ENCODE data around the gene HLF.
A peak's percentile ranks its signal among the peaks of the same experiment; 100 is the strongest.

The HLF gene

GRCh38 chr17:55238931-55239297 is 25.8 kb upstream of the HLF start:
- Histone ChIP-seq H2AK5ac (ENCODE audit: low read length, severe bottlenecking) (no peak overlapping the region), H3K27ac (ENCODE audit: low read length, poor library complexity, severe bottlenecking) (no peak overlapping the region), H2AFZ (ENCODE audit: low read depth, low read length) (peak overlapping the region; percentile 90), H3K27me3 (ENCODE audit: control insufficient read depth in 1 of 2, insufficient read depth in 1 of 2, low read length in 2 of 2) (peaks cover 13 to 14% of the 10 kb centered on the region in 2 experiments), H3K14ac (ENCODE audit: low read length in 2 of 2) (no peak overlapping the region), H4K91ac (ENCODE audit: low read length) (no peak overlapping the region), H3K4me1 (ENCODE audit: control insufficient read depth, insufficient read depth, low read depth, low read length) (peaks cover 6% of the 10 kb centered on the region), H3K4me3 (ENCODE audit: insufficient read depth in 1 of 2, low read depth in 1 of 2, low read length in 2 of 2) (peak overlapping the region in 1 of 2 experiments; percentile 88), H2BK12ac (ENCODE audit: low read length in 2 of 2) (no peak overlapping the region), H3K4me2 (ENCODE audit: low read length, poor library complexity, severe bottlenecking) (peak overlapping the region; percentile 98), H2BK120ac (ENCODE audit: low read depth, low read length) (no peak overlapping the region), H3K4ac (ENCODE audit: low read depth in 1 of 2, low read length in 2 of 2) (no peak overlapping the region), H2BK15ac (ENCODE audit: low read depth, poor library complexity, severe bottlenecking) (no peak overlapping the region), H3K23ac (ENCODE audit: low read length in 2 of 2) (no peak overlapping the region), H3K18ac (ENCODE audit: low read depth in 1 of 2, low read length in 2 of 2) (no peak overlapping the region), H3K9me3 (ENCODE audit: control insufficient read depth, low read length) (no peaks in the 10 kb centered on the region), H2BK5ac (ENCODE audit: low read depth, low read length, poor library complexity, severe bottlenecking) (no peak overlapping the region), H3K79me1 (replicated peaks; ENCODE audit: low read length, poor library complexity, severe bottlenecking) (no peaks in the 10 kb centered on the region), H3K36me3 (ENCODE audit: control insufficient read depth in 1 of 2, insufficient read depth in 2 of 2, low read depth in 1 of 2, low read length in 2 of 2) (no peaks in the 10 kb centered on the region), H3K9ac (ENCODE audit: low read length) (peak overlapping the region; percentile 84), H4K8ac (ENCODE audit: low read length) (no peak overlapping the region)
- DNase-seq, result no peak
- WGBS, result no CpG with 5 or more reads among the region's 4 CpGs

- Histone ChIP-seq H3K4me1 (ENCODE audit: control insufficient read depth, insufficient read depth, low read depth, low read length) (peaks cover 6% of the 10 kb centered on the region), H2BK5ac (ENCODE audit: low read depth, low read length, poor library complexity, severe bottlenecking) (no peak overlapping the region), H3K4me2 (ENCODE audit: low read length, poor library complexity, severe bottlenecking) (no peak overlapping the region), H2AFZ (ENCODE audit: low read depth, low read length) (no peak overlapping the region), H3K14ac (ENCODE audit: low read length in 2 of 2) (no peak overlapping the region), H3K18ac (ENCODE audit: low read depth in 1 of 2, low read length in 2 of 2) (no peak overlapping the region), H2AK5ac (ENCODE audit: low read length, severe bottlenecking) (no peak overlapping the region), H4K91ac (ENCODE audit: low read length) (no peak overlapping the region), H2BK15ac (ENCODE audit: low read depth, poor library complexity, severe bottlenecking) (no peak overlapping the region), H3K9ac (ENCODE audit: low read length) (no peak overlapping the region), H2BK12ac (ENCODE audit: low read length in 2 of 2) (no peak overlapping the region), H3K4ac (ENCODE audit: low read depth in 1 of 2, low read length in 2 of 2) (no peak overlapping the region), H3K79me1 (replicated peaks; ENCODE audit: low read length, poor library complexity, severe bottlenecking) (no peaks in the 10 kb centered on the region), H3K27me3 (ENCODE audit: control insufficient read depth in 1 of 2, insufficient read depth in 1 of 2, low read length in 2 of 2) (peaks cover 13 to 24% of the 10 kb centered on the region in 2 experiments), H3K4me3 (ENCODE audit: insufficient read depth in 1 of 2, low read depth in 1 of 2, low read length in 2 of 2) (no peak overlapping the region), H3K27ac (ENCODE audit: low read length, poor library complexity, severe bottlenecking) (no peak overlapping the region), H4K8ac (ENCODE audit: low read length) (no peak overlapping the region), H3K9me3 (ENCODE audit: control insufficient read depth, low read length) (no peaks in the 10 kb centered on the region), H2BK120ac (ENCODE audit: low read depth, low read length) (no peak overlapping the region), H3K36me3 (ENCODE audit: control insufficient read depth in 1 of 2, insufficient read depth in 2 of 2, low read depth in 1 of 2, low read length in 2 of 2) (no peaks in the 10 kb centered on the region), H3K23ac (ENCODE audit: low read length in 2 of 2) (no peak overlapping the region)
- 60% methylated on average over 2 of the region's 2 CpGs for WGBS
- no peak for DNase-seq
Measured at GRCh38 chr17:55241097-55241496, 23.7 kb upstream of the HLF start.

DNA sequence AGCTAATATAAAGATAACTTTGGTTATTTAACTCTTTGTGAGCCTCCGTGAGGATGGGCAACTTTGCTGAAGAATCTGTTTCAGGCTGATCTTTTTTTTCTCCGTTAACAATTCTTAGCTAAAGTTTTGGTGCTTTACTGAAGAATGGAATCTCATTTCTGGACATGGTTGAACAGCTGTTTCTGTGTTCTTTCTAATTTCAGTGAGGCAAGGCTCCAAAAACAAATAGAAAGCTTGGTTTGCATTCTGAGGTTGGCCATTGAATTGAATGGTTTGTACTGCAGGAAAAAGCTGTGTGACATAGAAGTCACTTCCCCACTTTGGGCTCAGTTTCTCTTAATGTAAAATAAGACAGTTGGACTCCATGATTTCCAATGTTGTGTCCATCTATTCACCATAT is 22.3 kb upstream of the HLF start:
- WGBS, result 95% methylated on average over 2 of the region's 2 CpGs
- Histone ChIP-seq H3K9me3 (ENCODE audit: control insufficient read depth, low read length) (no peaks in the 10 kb centered on the region), H3K14ac (ENCODE audit: low read length in 2 of 2) (no peak overlapping the region), H3K36me3 (ENCODE audit: control insufficient read depth in 1 of 2, insufficient read depth in 2 of 2, low read depth in 1 of 2, low read length in 2 of 2) (no peaks in the 10 kb centered on the region), H4K91ac (ENCODE audit: low read length) (no peak overlapping the region), H3K4me1 (ENCODE audit: control insufficient read depth, insufficient read depth, low read depth, low read length) (peaks cover 6% of the 10 kb centered on the region), H3K27ac (ENCODE audit: low read length, poor library complexity, severe bottlenecking) (no peak overlapping the region), H3K4me3 (ENCODE audit: insufficient read depth in 1 of 2, low read depth in 1 of 2, low read length in 2 of 2) (no peak overlapping the region), H2BK5ac (ENCODE audit: low read depth, low read length, poor library complexity, severe bottlenecking) (no peak overlapping the region), H2BK120ac (ENCODE audit: low read depth, low read length) (no peak overlapping the region), H2AFZ (ENCODE audit: low read depth, low read length) (no peak overlapping the region), H3K23ac (ENCODE audit: low read length in 2 of 2) (no peak overlapping the region), H2BK15ac (ENCODE audit: low read depth, poor library complexity, severe bottlenecking) (no peak overlapping the region), H3K4me2 (ENCODE audit: low read length, poor library complexity, severe bottlenecking) (no peak overlapping the region), H3K18ac (ENCODE audit: low read depth in 1 of 2, low read length in 2 of 2) (no peak overlapping the region), H3K9ac (ENCODE audit: low read length) (no peak overlapping the region), H3K27me3 (ENCODE audit: control insufficient read depth in 1 of 2, insufficient read depth in 1 of 2, low read length in 2 of 2) (peaks cover 13 to 24% of the 10 kb centered on the region in 2 experiments), H3K4ac (ENCODE audit: low read depth in 1 of 2, low read length in 2 of 2) (no peak overlapping the region), H4K8ac (ENCODE audit: low read length) (no peak overlapping the region), H2BK12ac (ENCODE audit: low read length in 2 of 2) (no peak overlapping the region), H2AK5ac (ENCODE audit: low read length, severe bottlenecking) (no peak overlapping the region), H3K79me1 (replicated peaks; ENCODE audit: low read length, poor library complexity, severe bottlenecking) (no peaks in the 10 kb centered on the region)
- DNase-seq, result no peak

DNA sequence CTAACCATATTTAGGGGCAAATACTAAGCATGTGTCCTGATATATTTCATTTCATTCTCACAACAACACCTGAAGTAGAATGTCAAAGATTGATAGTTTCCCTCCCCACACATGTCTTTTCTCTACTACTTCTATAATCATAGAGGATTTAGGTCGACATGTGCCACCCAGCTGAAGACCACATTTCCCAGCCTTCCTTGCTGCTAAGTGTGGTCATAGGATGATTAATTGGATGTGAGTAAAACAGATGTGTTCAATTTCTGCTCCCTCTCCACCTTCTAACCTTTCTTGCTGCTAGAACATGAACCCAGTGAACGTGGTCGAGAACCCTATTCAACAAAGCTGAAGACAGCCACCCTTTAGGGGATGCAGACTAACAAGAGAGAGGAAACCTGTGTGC is 18.8 kb upstream of the HLF start:
- H3K14ac ChIP-seq (ENCODE audit: low read length in 2 of 2), result no peak overlapping the region

More for the DNA sequence above, 18.8 kb upstream of the HLF start:
- no peaks in the 10 kb centered on the region for H3K79me1 ChIP-seq (replicated peaks; ENCODE audit: low read length, poor library complexity, severe bottlenecking)
- H2AFZ ChIP-seq (ENCODE audit: low read depth, low read length), result no peak overlapping the region
- DNase-seq, result no peak
- no peaks in the 10 kb centered on the region for H3K36me3 ChIP-seq (ENCODE audit: control insufficient read depth in 1 of 2, insufficient read depth in 2 of 2, low read depth in 1 of 2, low read length in 2 of 2)
- no peak overlapping the region for H3K4me2 ChIP-seq (ENCODE audit: low read length, poor library complexity, severe bottlenecking)
- H2BK5ac ChIP-seq (ENCODE audit: low read depth, low read length, poor library complexity, severe bottlenecking), result no peak overlapping the region
- H3K18ac ChIP-seq (ENCODE audit: low read depth in 1 of 2, low read length in 2 of 2), result no peak overlapping the region
- H3K23ac ChIP-seq (ENCODE audit: low read length in 2 of 2), result no peak overlapping the region
- WGBS, result 52% methylated on average over 3 of the region's 3 CpGs
- peaks cover 7 to 18% of the 10 kb centered on the region in 2 experiments for H3K27me3 ChIP-seq (ENCODE audit: control insufficient read depth in 1 of 2, insufficient read depth in 1 of 2, low read length in 2 of 2)
- no peaks in the 10 kb centered on the region for H3K9me3 ChIP-seq (ENCODE audit: control insufficient read depth, low read length)
- no peak overlapping the region for H3K9ac ChIP-seq (ENCODE audit: low read length)
- H2BK120ac ChIP-seq (ENCODE audit: low read depth, low read length), result no peak overlapping the region
- H2AK5ac ChIP-seq (ENCODE audit: low read length, severe bottlenecking), result no peak overlapping the region
- H4K8ac ChIP-seq (ENCODE audit: low read length), result no peak overlapping the region
- no peak overlapping the region for H3K27ac ChIP-seq (ENCODE audit: low read length, poor library complexity, severe bottlenecking)
- H3K4ac ChIP-seq (ENCODE audit: low read depth in 1 of 2, low read length in 2 of 2), result no peak overlapping the region
- no peak overlapping the region for H2BK12ac ChIP-seq (ENCODE audit: low read length in 2 of 2)
- H3K4me3 ChIP-seq (ENCODE audit: insufficient read depth in 1 of 2, low read depth in 1 of 2, low read length in 2 of 2), result no peak overlapping the region
- no peak overlapping the region for H4K91ac ChIP-seq (ENCODE audit: low read length)
- no peaks in the 10 kb centered on the region for H3K4me1 ChIP-seq (ENCODE audit: control insufficient read depth, insufficient read depth, low read depth, low read length)
- no peak overlapping the region for H2BK15ac ChIP-seq (ENCODE audit: low read depth, poor library complexity, severe bottlenecking)

Data from mesenchymal stem cell (in vitro differentiated cells and primary cell).